HepG2 (cell line): Measurements from ENCODE around the gene TTYH2. TPM values are rescaled to one million over a fixed set of nuclear protein-coding genes. Genes with fewer than 3 reads are reported as not detected.

Experiments used
- ATAC-seq: fragments of 200-7000 bp; cut with Tn5 transposase; 3 replicates; pipeline ENCODE4 v1.9.1; 2020; ENCODE audit warnings: mild to moderate bottlenecking, moderate library complexity
- BruUV-seq: library from RNA; stranded (reverse); fragments of 400-500 nt; replicated peaks from 2 replicates; lab custom pipeline; 2021; lab: Mats Ljungman, UMichigan
- CTCF ChIA-PET: fragments of 300-600 bp; formaldehyde crosslinking; extraction: SDS; loops from one replicate; lab custom pipeline; 2021; ENCODE audit warnings: low total read pairs, inconsistent platforms, low intra/inter-chr PET ratio; lab: Yijun Ruan, JAX
- POLR2A ChIA-PET: fragments of 350-600 bp; sonication (Branson Sonifier 250); formaldehyde crosslinking; loops from one replicate; lab custom pipeline; 2020; ENCODE audit warnings: antibody characterized with exemption, inconsistent platforms; lab: Yijun Ruan, JAX
- DNase-seq: peaks from one replicate; pipeline ENCODE4 v3.0.0-alpha.2; 2015; ENCODE audit warnings: low spot score
- FAIRE-seq: peaks from 3 replicates; lab custom pipeline; 2011; peaks lifted over from hg19 to GRCh38; lab: Jason Lieb, UNC
- H2AFZ ChIP-seq: one replicate; pipeline ENCODE4 v1.6.1; 2011; ENCODE audit warnings: low read length, inconsistent platforms
- H3K27ac ChIP-seq: fragments of 300-600 bp; 3 replicates; pipeline ENCODE4 v1.8.0; 2011; ENCODE audit warnings: mixed run types, mild to moderate bottlenecking, mixed read lengths, low read length, inconsistent platforms; ENCODE audit not compliant: insufficient read depth; ENCODE audit errors: extremely low read length
- H3K27me3 ChIP-seq, 2 experiments: fragments of 200-600 bp in 1 of 2; 2 replicates in 1 of 2; 3 replicates in 1 of 2; pipeline versions ENCODE4 v1.6.0 to v1.8.0; 2011; ENCODE audit warnings: low read length in 2 of 2, mild to moderate bottlenecking in 2 of 2, moderate library complexity in 2 of 2, inconsistent platforms in 1 of 2; ENCODE audit not compliant: insufficient read depth in 2 of 2, control insufficient read depth in 1 of 2
- H3K36me3 ChIP-seq, 2 experiments: fragments of 200-600 bp in 1 of 2; replicated peaks in 1 of 2; 2 replicates in 1 of 2; 3 replicates in 1 of 2; pipeline versions ENCODE4 v1.5.1 to v1.8.0; 2011; ENCODE audit warnings: low read length in 2 of 2, inconsistent platforms in 1 of 2; ENCODE audit not compliant: insufficient read depth in 2 of 2, control insufficient read depth in 1 of 2
- H3K4me1 ChIP-seq: 2 replicates; pipeline ENCODE4 v1.5.1; 2012; ENCODE audit warnings: low read length, inconsistent platforms; ENCODE audit not compliant: insufficient read depth
- H3K4me2 ChIP-seq: 2 replicates; pipeline ENCODE4 v1.6.0; 2011; ENCODE audit warnings: low read depth, low read length, inconsistent platforms
- H3K4me3 ChIP-seq, 3 experiments: fragments of 200-600 bp in 1 of 3; sonication (generic), shearing (Covaris generic) in 1 of 3; replicated peaks in 1 of 3; 2 replicates each; pipeline ENCODE4 v1.5.1; 2011 to 2016; ENCODE audit warnings: low read length in 3 of 3, inconsistent platforms in 2 of 3, low read depth in 2 of 3, mild to moderate bottlenecking in 2 of 3, control low read depth in 1 of 3, mixed read lengths in 1 of 3; ENCODE audit not compliant: insufficient read depth in 1 of 3
- H3K79me2 ChIP-seq: one replicate; pipeline ENCODE4 v1.6.1; 2011; ENCODE audit warnings: low read length, inconsistent platforms; ENCODE audit not compliant: insufficient read depth
- H3K9ac ChIP-seq: 2 replicates; pipeline ENCODE4 v1.6.0; 2011; ENCODE audit warnings: mild to moderate bottlenecking, low read depth, low read length, inconsistent platforms; ENCODE audit not compliant: insufficient read depth
- H3K9me3 ChIP-seq: 2 replicates; pipeline ENCODE4 v1.5.1; 2012; ENCODE audit warnings: mild to moderate bottlenecking, low read length
- H4K20me1 ChIP-seq: 2 replicates; pipeline ENCODE4 v1.6.0; 2011; ENCODE audit warnings: inconsistent platforms, mild to moderate bottlenecking, low read length, moderate library complexity; ENCODE audit not compliant: insufficient read depth
- AFF4 ChIP-seq: sonication (generic); formaldehyde crosslinking; IDR thresholded peaks from 2 replicates; pipeline ENCODE4 v1.4.0; 2020; ENCODE audit warnings: missing genetic modification reagents
- AHR ChIP-seq: IDR thresholded peaks from 2 replicates; pipeline ENCODE4 v1.6.1; 2018; ENCODE audit warnings: missing genetic modification reagents, missing compliant biosample characterization
- BRF2 ChIP-seq: sonication (generic); formaldehyde crosslinking; IDR thresholded peaks from 2 replicates; pipeline ENCODE4 v1.8.1; 2022; ENCODE audit warnings: mild to moderate bottlenecking, missing genetic modification reagents
- DBP ChIP-seq: sonication (generic); formaldehyde crosslinking; IDR thresholded peaks from 2 replicates; pipeline ENCODE4 v1.4.0; 2020; ENCODE audit warnings: missing genetic modification reagents; ENCODE audit errors: not compliant biosample characterization
- FOSL1 ChIP-seq: sonication (generic); formaldehyde crosslinking; IDR thresholded peaks from 2 replicates; pipeline ENCODE4 v1.9.0; 2021; ENCODE audit warnings: missing genetic modification reagents, borderline replicate concordance
- PAX8 ChIP-seq: sonication (generic); formaldehyde crosslinking; IDR thresholded peaks from 2 replicates; pipeline ENCODE4 v1.8.0; 2022; ENCODE audit warnings: mild to moderate bottlenecking, missing genetic modification reagents, borderline replicate concordance
- SIN3A ChIP-seq: IDR thresholded peaks from 2 replicates; pipeline ENCODE4 v1.6.1; 2011; ENCODE audit warnings: low read depth, mild to moderate bottlenecking, control low read depth, low read length, borderline replicate concordance
- SMAD1 ChIP-seq: sonication (generic); formaldehyde crosslinking; IDR thresholded peaks from 2 replicates; pipeline ENCODE4 v1.4.0; 2020; ENCODE audit warnings: missing genetic modification reagents, low read depth, mild to moderate bottlenecking, borderline replicate concordance
- ZBTB26 ChIP-seq: IDR thresholded peaks from 2 replicates; pipeline ENCODE4 v1.6.1; 2016; ENCODE audit warnings: missing compliant biosample characterization, missing genetic modification reagents, borderline replicate concordance
- ZFP62 ChIP-seq: sonication (generic); formaldehyde crosslinking; IDR thresholded peaks from 2 replicates; pipeline ENCODE4 v1.4.0; 2020; ENCODE audit warnings: missing genetic modification reagents
- ZNF225 ChIP-seq: sonication (generic); formaldehyde crosslinking; IDR thresholded peaks from 2 replicates; pipeline ENCODE4 v1.4.0; 2020; ENCODE audit warnings: mild to moderate bottlenecking, missing genetic modification reagents
- ZNF7 ChIP-seq: IDR thresholded peaks from 2 replicates; pipeline ENCODE4 v1.6.1; 2016; ENCODE audit warnings: missing biosample characterization, missing genetic modification reagents
- ZNF777 ChIP-seq: sonication (generic); formaldehyde crosslinking; IDR thresholded peaks from 2 replicates; pipeline ENCODE4 v1.4.0; 2020; ENCODE audit warnings: missing genetic modification reagents
- ZSCAN5A ChIP-seq: sonication (generic); formaldehyde crosslinking; IDR thresholded peaks from 2 replicates; pipeline ENCODE4 v1.8.0; 2022; ENCODE audit warnings: mild to moderate bottlenecking, missing genetic modification reagents, borderline replicate concordance
- whole genome bisulfite sequencing: methylation state at CpG from one replicate; pipeline ENCODE4 v1.1.6; 2017; ENCODE audit warnings: low lambda C conversion rate; 5-methylcytosine and 5-hydroxymethylcytosine counted together
- in situ Hi-C: cut with HindIII; loops from 2 replicates; pipeline ENCODE4 v1.10.0; 2017; ENCODE audit warnings: low pct_unique_long_range_greater_than_20kb; ENCODE audit not compliant: extremely low pct_ligation_motif_present
- intact Hi-C: fragments of 100-400 bp; cut with micrococcal nuclease; formaldehyde crosslinking; loops from one replicate; pipeline ENCODE4 v1.10.0; 2022; ENCODE audit not compliant: unreplicated experiment
- polyA plus RNA-seq, 8 experiments: library from polyadenylated mRNA; depleted of rRNA in 3 of 8; stranded (reverse) in 7 of 8; unstranded in 1 of 8; fragments of >200 nt; fragmentation: Illumina TruSeq in 4 of 8; extraction: Trizol in 4 of 8; gene quantifications; 2 replicates each; pipeline versions ENCODE4 v1.2.1 to v1.2.3, GENCODE V29; 2011 to 2016; ENCODE audit warnings: low read depth in 4 of 8, missing spikeins in 1 of 8, mixed read lengths in 1 of 8; ENCODE audit not compliant: insufficient read depth in 1 of 8
- total RNA-seq, 5 experiments: library from RNA; depleted of rRNA; stranded (reverse); fragments of >200 nt; fragmentation: Illumina TruSeq; extraction: Trizol; gene quantifications; 2 replicates each; pipeline ENCODE4 v1.2.3, GENCODE V29; 2016; ENCODE audit warnings: low read depth in 1 of 5

Gene TTYH2
- total and polyA plus RNA-seq, 2 of the 13 experiments (the other 11 are each of a cell fraction or from before 2014, with no cell fraction given): 0.77 to 0.96 TPM

- TF ChIP-seq AFF4 (CRISPR knock-in tag): no peak
- TF ChIP-seq, all 625 proteins: peak for 1
Measured at GRCh38 chr17:74164446-74165045, 48.8 kb upstream of the TTYH2 start (continued).

- H3K79me2 ChIP-seq: no peaks in the 10 kb centered on the region
- FAIRE-seq: no peak
Measured at GRCh38 chr17:74165797-74166365, 47.5 kb upstream of the TTYH2 start.

More at GRCh38 chr17:74165797-74166365, 47.5 kb upstream of the TTYH2 start:
- intact Hi-C loops (no loop called here), in situ Hi-C loops (no loop called here)
- Histone ChIP-seq H2AFZ (no peak overlapping the region), H3K9ac (no peak overlapping the region), H3K4me3 (no peak overlapping the region), H3K36me3 (no peaks in the 10 kb centered on the region), H3K27me3 (peaks cover 4 to 39% of the 10 kb centered on the region in 2 experiments), H3K9me3 (no peaks in the 10 kb centered on the region), H3K4me1 (no peaks in the 10 kb centered on the region), H4K20me1 (no peaks in the 10 kb centered on the region), H3K4me2 (no peak overlapping the region), H3K27ac (no peak overlapping the region)
- ATAC-seq: no peak
- WGBS: 53% methylated on average over 8 of the region's 8 CpGs
- no TSS peak for BruUV-seq
- DNase-seq: no peak
- TF ChIP-seq DBP (no peak), FOSL1 (CRISPR knock-in tag) (no peak), AHR (CRISPR knock-in tag) (no peak), PAX8 (CRISPR knock-in tag) (no peak), ZSCAN5A (CRISPR knock-in tag) (no peak), SMAD1 (CRISPR knock-in tag) (no peak), BRF2 (no peak), ZNF225 (CRISPR knock-in tag) (no peak), ZBTB26 (CRISPR knock-in tag) (no peak), SIN3A (no peak), ZFP62 (CRISPR knock-in tag) (no peak), ZNF7 (CRISPR knock-in tag) (no peak), ZNF777 (CRISPR knock-in tag) (no peak)
- ChIA-PET POLR2A (no interaction called here), CTCF (no interaction called here)
